ENCODE results near the gene MSI1.

- TF ChIP-seq CTCF (IDR thresholded peaks at IDR 0.05) (no peak), POLR2A (IDR thresholded peaks at IDR 0.05) (no peak), POLR2AphosphoS5 (IDR thresholded peaks at IDR 0.05) (no peak), EP300 (IDR thresholded peaks at IDR 0.05) (no peak)
Observed at GRCh38 chr12:120332523-120332922, 36.4 kb downstream of the MSI1 start.
